Measurements from ENCODE around the gene ROR2. TPM values are rescaled to one million over a fixed set of nuclear protein-coding genes. Genes with fewer than 3 reads are reported as not detected.

ROR2 gene
- total and polyA plus RNA-seq, 2 of the 8 experiments (the other 6 are each of a cell fraction or from before 2014, with no cell fraction given) = 2.7 to 4.3 TPM

GRCh38 chr9:91933556-91934352 lies 16.3 kb downstream of the ROR2 start:
- no peak for DNase-seq (ENCODE audit: low read depth in 1 of 2, low spot score in 2 of 2)
- H3K18ac ChIP-seq (ENCODE audit: extremely low read depth, low read length) = no peak overlapping the region
- no peaks in the 10 kb centered on the region for H3K36me3 ChIP-seq (ENCODE audit: control insufficient read depth in 2 of 4, insufficient read depth in 4 of 4, low read length in 3 of 4)
- no peak overlapping the region for H2BK120ac ChIP-seq (replicated peaks; ENCODE audit: low read depth, low read length)
- H3K79me1 ChIP-seq (ENCODE audit: low read depth, low read length) = no peaks in the 10 kb centered on the region
- no peak overlapping the region for H2AK5ac ChIP-seq (ENCODE audit: low read depth, low read length)
- no peak overlapping the region for H3K4me2 ChIP-seq (ENCODE audit: insufficient read depth in 1 of 2, low read depth in 2 of 2, low read length in 2 of 2)
- no peak overlapping the region for H2BK15ac ChIP-seq (ENCODE audit: low read length)
- H2BK5ac ChIP-seq (ENCODE audit: low read depth, low read length) = no peak overlapping the region
- FAIRE-seq = no peak
- ChIA-PET POLR2A (ENCODE audit: partially characterized antibody) (no interaction called here), CTCF (ENCODE audit: partially characterized antibody) (interaction anchor here (0.6 to 4.5 kb wide), 4 partner anchors 12 to 158 kb away, joined by 3 to 31 read pairs (median 3); no protein-coding TSS in a partner anchor)
- H3K4me3 ChIP-seq (ENCODE audit: extremely low read depth in 1 of 4, insufficient read depth in 2 of 4, low read depth in 3 of 4, low read length in 4 of 4) = no peak overlapping the region
- H4K8ac ChIP-seq (ENCODE audit: extremely low read depth, insufficient read depth, low read length) = no peak overlapping the region
- peaks cover 10 to 17% of the 10 kb centered on the region in 2 experiments for H3K9me3 ChIP-seq (ENCODE audit: insufficient read depth in 2 of 2, low read depth in 1 of 2, low read length in 1 of 2)
- H3K27ac ChIP-seq (ENCODE audit: low read depth, low read length) = no peak overlapping the region
- H3K4me1 ChIP-seq (replicated peaks in 1 of 4; ENCODE audit: control insufficient read depth in 3 of 4, insufficient read depth in 4 of 4, low read length in 3 of 4) = peaks cover 0 to 4% (median under 1%) of the 10 kb centered on the region in 4 experiments; a peak in 2 of 7 replicates
- H3K4ac ChIP-seq (replicated peaks; ENCODE audit: insufficient read length, low read depth, low read length) = no peak overlapping the region
- H4K91ac ChIP-seq (replicated peaks; ENCODE audit: insufficient read length, low read length) = no peak overlapping the region
- no peak overlapping the region for H2AFZ ChIP-seq (ENCODE audit: low read length)
- WGBS, 2 experiments (ENCODE audit: extremely low coverage in 1 of 2, insufficient coverage in 1 of 2, insufficient read length in 1 of 2, insufficient replicate concordance in 2 of 2, low coverage in 1 of 2, low lambda C conversion rate in 2 of 2, missing lambda C conversion rate in 1 of 2) = 93% methylated on average over 8 of the region's 8 CpGs; no CpG with 5 or more reads in 1 of the 2 experiments
- H4K20me1 ChIP-seq (replicated peaks in 1 of 2; ENCODE audit: control insufficient read depth in 1 of 2, insufficient read depth in 2 of 2, low read length in 2 of 2) = no peaks in the 10 kb centered on the region
- H3K79me2 ChIP-seq (ENCODE audit: control insufficient read depth in 1 of 2, insufficient read depth in 2 of 2, low read length in 2 of 2) = no peaks in the 10 kb centered on the region
- H3K23me2 ChIP-seq (ENCODE audit: low read depth, low read length) = no peaks in the 10 kb centered on the region
- no peak overlapping the region for H4K5ac ChIP-seq (ENCODE audit: insufficient read length, low read depth, low read length)
- H3K14ac ChIP-seq (ENCODE audit: insufficient read length) = no peak overlapping the region
- peaks cover 0 to 5% (median 2%) of the 10 kb centered on the region in 4 experiments; a peak in 2 of 7 replicates for H3K27me3 ChIP-seq (replicated peaks in 1 of 4; ENCODE audit: control insufficient read depth in 3 of 4, extremely low read depth in 1 of 4, insufficient read depth in 3 of 4, low read length in 3 of 4)
- H3K9ac ChIP-seq (replicated peaks in 1 of 4; ENCODE audit: extremely low read depth in 1 of 4, low read depth in 3 of 4, low read length in 3 of 4) = no peak overlapping the region
- H3K23ac ChIP-seq (ENCODE audit: insufficient read length) = no peak overlapping the region
- no peak overlapping the region for H3K56ac ChIP-seq (replicated peaks; ENCODE audit: insufficient read length, low read depth, low read length)
- H2BK20ac ChIP-seq (ENCODE audit: low read length) = no peak overlapping the region
- no peak overlapping the region for H2BK12ac ChIP-seq (ENCODE audit: low read depth, low read length)
- TF ChIP-seq TCF12 (IDR thresholded peaks at IDR 0.05; ENCODE audit: low read depth, low read length) = no peak
- no peak for TF ChIP-seq POLR2A (IDR thresholded peaks at IDR 0.05; ENCODE audit: control extremely low read depth in 1 of 2, low read depth in 2 of 2, low read length in 2 of 2)
- TF ChIP-seq BACH1 (IDR thresholded peaks at IDR 0.05; ENCODE audit: low read length) = no peak
- no peak for TF ChIP-seq YY1 (IDR thresholded peaks at IDR 0.05; ENCODE audit: low read depth, low read length)
- no peak for TF ChIP-seq CBX5 (IDR thresholded peaks at IDR 0.05; ENCODE audit: low read depth, low read length)
- no peak for TF ChIP-seq ASH2L (IDR thresholded peaks at IDR 0.05; ENCODE audit: low read length)
- no peak for TF ChIP-seq EP300 (IDR thresholded peaks at IDR 0.05; ENCODE audit: borderline replicate concordance in 1 of 2, low read depth in 2 of 2, low read length in 2 of 2)
- no peak for TF ChIP-seq POU5F1 (IDR thresholded peaks at IDR 0.05; ENCODE audit: low read depth, low read length)
- TF ChIP-seq CTBP2 (IDR thresholded peaks at IDR 0.05; ENCODE audit: borderline replicate concordance, insufficient read depth, insufficient read length, low read length) = no peak
- no peak for TF ChIP-seq GTF2F1 (IDR thresholded peaks at IDR 0.05; ENCODE audit: borderline replicate concordance, low read depth, low read length)

Data from H1 (cell line).